T-helper 2 cell (primary cell): Measurements from ENCODE around the gene REEP2.
A peak's percentile ranks its signal among the peaks of the same experiment; 100 is the strongest.
"Not testable (repeated sequence)": the region's sequence is repeated elsewhere in the genome, so short reads cannot be mapped to it uniquely, and the experiment has no call there.

ENCODE experiments used
- DNase-seq, 5 experiments: peaks; one replicate each; pipeline versions ENCODE4 v3.0.0 to v3.0.0-alpha.2; 2012 to 2022

Gene REEP2

DNA sequence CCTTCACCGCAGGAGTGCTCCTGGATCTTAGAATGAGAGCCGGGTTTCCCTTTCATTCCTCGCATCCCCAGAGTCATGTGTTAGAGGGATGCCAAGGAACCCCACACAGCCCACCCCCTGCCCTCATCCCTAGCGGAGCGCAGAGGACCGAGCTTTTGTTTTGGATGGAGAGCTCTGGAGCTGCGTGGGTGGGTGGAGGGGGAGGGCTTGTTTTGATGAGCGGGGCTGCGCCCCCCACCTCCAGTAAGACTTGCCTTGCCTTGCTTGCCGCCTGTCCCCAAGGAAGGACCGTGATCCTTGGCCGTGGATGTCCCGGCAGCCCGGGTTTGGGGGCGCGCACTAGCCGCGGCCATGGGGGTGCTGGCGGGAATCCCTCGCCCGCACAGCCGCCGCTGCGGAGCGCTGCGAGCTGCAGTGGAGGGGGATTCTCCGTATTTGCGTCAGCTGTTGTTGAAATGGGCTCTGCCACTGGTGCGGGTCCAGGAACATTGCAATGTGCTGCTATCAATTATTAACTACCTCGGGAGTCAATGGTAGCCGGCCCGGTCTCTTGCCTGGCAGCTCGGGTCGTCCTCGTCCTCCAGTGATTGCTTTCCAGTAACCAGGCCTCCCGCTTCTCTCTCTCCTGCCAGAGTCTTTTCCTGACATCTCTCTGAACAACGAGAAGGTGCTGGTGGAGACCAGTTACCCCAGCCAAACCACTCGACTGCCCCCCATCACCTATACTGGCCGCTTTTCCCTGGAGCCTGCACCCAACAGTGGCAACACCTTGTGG, 27.5 kb downstream of the REEP2 start:
- DNase-seq, result peak in 1 of 5 experiments; percentile 19

DNA sequence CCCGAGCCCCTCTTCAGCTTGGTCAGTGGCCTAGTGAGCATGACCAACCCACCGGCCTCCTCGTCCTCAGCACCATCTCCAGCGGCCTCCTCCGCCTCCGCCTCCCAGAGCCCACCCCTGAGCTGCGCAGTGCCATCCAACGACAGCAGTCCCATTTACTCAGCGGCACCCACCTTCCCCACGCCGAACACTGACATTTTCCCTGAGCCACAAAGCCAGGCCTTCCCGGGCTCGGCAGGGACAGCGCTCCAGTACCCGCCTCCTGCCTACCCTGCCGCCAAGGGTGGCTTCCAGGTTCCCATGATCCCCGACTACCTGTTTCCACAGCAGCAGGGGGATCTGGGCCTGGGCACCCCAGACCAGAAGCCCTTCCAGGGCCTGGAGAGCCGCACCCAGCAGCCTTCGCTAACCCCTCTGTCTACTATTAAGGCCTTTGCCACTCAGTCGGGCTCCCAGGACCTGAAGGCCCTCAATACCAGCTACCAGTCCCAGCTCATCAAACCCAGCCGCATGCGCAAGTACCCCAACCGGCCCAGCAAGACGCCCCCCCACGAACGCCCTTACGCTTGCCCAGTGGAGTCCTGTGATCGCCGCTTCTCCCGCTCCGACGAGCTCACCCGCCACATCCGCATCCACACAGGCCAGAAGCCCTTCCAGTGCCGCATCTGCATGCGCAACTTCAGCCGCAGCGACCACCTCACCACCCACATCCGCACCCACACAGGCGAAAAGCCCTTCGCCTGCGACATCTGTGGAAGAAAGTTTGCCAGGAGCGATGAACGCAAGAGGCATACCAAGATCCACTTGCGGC, 28.2 kb downstream of the REEP2 start:
- DNase-seq, result peak in 1 of 5 experiments; percentile 21

DNA sequence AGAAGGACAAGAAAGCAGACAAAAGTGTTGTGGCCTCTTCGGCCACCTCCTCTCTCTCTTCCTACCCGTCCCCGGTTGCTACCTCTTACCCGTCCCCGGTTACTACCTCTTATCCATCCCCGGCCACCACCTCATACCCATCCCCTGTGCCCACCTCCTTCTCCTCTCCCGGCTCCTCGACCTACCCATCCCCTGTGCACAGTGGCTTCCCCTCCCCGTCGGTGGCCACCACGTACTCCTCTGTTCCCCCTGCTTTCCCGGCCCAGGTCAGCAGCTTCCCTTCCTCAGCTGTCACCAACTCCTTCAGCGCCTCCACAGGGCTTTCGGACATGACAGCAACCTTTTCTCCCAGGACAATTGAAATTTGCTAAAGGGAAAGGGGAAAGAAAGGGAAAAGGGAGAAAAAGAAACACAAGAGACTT, 28.9 kb downstream of the REEP2 start:
- no peak for DNase-seq

DNA sequence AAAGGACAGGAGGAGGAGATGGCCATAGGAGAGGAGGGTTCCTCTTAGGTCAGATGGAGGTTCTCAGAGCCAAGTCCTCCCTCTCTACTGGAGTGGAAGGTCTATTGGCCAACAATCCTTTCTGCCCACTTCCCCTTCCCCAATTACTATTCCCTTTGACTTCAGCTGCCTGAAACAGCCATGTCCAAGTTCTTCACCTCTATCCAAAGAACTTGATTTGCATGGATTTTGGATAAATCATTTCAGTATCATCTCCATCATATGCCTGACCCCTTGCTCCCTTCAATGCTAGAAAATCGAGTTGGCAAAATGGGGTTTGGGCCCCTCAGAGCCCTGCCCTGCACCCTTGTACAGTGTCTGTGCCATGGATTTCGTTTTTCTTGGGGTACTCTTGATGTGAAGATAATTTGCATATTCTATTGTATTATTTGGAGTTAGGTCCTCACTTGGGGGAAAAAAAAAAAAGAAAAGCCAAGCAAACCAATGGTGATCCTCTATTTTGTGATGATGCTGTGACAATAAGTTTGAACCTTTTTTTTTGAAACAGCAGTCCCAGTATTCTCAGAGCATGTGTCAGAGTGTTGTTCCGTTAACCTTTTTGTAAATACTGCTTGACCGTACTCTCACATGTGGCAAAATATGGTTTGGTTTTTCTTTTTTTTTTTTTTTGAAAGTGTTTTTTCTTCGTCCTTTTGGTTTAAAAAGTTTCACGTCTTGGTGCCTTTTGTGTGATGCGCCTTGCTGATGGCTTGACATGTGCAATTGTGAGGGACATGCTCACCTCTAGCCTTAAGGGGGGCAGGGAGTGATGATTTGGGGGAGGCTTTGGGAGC, 29.5 kb downstream of the REEP2 start:
- DNase-seq, result no peak

DNA sequence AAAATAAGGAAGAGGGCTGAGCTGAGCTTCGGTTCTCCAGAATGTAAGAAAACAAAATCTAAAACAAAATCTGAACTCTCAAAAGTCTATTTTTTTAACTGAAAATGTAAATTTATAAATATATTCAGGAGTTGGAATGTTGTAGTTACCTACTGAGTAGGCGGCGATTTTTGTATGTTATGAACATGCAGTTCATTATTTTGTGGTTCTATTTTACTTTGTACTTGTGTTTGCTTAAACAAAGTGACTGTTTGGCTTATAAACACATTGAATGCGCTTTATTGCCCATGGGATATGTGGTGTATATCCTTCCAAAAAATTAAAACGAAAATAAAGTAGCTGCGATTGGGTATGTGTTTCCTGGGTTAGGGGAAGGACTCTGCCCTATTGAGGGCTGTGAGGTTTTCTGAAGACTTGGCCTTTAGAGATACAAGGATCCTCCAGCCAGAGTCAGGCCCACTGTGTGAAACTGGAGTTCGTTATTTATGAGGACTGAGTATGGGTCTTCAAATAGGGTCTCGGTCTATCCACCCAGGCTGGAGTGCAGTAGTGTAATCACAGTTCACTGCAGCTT, 30.2 kb downstream of the REEP2 start:
- DNase-seq, result no peak

DNA sequence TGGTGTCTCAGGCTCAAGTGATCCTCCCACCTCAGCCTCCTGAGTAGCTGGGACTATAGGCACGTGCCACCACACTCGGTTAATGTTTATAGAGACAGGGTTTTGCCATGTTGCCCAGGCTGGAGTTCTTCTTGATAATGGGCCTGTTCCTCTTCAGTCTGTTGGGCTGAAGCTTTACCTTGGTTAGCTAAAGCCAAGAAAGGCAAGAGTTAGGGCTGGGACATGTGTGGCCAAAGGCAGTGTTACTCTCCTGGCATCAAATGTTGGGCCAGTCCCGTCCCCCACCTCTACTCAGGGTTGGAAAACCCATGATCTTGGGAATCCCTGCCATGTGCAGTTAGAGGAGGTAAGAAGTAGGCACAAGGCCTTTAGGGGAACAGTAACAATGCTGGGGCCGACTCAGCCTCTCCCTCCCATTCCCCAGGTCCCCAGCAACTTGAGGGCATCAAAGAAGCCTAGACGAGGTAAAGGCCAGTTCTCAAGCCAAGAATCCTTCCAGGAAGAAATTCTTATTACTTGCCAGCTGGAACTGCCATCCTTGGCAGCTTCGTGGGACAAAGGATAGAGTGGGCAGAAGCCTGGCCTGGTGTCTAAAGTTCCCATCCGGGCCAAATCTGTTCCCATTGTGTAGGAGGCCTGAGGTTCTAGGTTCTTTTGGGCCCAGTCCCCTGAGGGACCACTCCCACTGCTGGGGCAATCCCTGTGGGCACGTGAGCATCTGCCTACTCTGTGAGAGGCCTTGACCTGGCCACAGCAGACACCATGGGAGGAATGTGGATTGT, 30.9 kb downstream of the REEP2 start:
- DNase-seq, result peak in 1 of 5 experiments; percentile 55

DNA sequence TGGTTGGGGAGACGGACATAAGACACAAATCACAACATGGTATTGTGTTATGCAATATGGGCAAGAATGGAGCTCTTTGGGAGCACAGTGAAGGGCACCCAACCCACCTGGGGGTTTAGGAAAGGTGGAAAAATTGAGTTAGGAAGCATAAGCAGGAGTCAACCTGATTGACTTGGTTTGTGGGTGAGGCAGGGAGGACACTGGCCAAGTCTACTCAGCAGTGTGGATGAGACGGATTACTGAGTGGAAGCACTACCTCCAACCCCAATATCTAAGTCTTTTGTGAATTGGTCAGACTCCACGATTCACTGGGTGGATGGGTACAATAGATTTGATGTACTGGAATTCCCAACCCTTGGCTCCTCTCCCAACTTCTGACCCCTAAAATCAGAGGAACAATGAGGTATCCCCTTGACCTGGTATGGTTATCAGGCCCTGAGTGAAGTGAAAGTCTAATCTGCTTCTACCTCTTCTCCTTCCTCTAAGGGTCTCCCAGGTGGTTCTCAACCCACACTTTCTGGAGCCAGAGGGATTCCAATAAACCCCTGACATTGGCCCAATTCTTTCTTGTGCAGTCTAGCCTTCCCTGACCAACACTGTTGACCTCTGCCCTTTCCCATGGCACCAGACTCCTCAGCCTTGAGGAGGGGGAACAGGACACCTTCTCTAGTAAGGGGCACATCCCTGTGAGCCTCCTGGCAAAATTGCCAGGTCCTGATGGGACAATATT, 31.6 kb downstream of the REEP2 start:
- DNase-seq, result no peak

DNA sequence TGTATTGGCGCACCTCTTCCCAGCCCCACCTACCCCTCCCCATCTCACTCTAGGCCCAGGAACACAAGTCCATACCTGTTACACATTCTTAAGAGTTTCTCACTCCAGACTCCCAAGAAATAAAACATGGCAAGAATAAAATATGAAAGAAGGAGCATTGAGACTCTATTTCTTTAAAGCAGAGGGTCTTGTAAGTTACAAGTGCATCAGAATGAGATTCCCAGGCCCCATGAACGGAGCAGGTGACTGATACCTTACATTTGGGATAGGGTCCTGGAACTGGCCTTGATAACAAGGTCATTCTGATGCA, 32.1 kb downstream of the REEP2 start:
- no peak for DNase-seq

DNA sequence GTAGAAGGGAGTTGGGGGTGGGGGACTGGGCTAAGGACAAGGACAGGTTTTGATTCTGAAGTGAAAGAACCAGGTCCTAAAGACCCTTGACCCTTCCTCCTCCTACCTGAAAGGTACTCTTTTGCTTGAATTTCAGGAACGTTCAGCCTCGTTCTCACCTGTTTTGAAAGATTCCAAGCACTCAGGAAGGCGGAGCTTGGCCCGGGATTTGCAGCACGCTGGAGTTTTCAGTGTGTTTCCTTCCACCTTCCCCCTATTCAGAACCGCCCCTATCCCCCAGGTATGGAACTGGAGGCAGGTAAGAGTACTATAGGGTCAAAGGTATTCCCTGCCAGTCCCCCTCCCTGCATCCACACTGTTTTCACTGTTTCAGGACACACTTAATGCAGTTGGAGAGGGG, 33.5 kb downstream of the REEP2 start:
- no peak for DNase-seq

DNA sequence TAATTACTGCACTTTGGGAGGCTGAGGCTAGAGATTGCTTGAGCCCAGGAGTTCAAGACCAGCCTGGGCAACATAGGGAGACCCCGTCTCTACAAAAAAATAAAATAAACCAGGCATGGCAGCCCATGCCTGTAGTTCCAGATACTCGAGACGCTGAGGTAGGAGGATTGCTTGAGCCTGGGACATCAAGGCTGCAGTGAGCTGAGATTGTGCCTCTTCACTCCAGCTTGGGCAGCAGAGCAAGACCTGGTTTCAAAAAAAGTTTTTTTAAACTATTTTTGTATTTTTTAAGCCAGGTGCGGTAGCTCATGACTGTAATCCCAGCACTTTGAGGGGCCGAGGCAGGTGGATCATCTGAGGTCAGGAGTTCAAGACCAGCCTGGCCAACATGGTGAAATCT, 34.3 kb downstream of the REEP2 start:
- not testable (repeated sequence) for DNase-seq

DNA sequence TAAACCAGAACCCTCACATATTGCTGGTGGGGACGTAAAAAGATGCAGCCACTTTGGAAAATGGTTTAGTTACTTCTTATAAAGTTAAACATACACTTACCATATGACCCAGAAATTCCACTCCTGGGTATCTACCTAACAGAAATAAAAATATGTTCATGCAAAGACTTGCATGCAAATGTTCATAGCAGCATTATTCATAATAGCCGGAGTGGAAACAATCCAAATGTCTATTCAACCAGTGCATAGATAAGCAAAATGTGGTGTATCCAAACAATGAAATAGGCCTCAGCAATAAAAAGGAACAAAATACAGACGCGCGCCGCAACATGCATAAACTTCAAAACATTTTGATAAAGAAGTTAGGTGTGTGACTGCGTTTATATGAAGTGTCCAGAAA, 38.1 kb downstream of the REEP2 start:
- no peak for DNase-seq

DNA sequence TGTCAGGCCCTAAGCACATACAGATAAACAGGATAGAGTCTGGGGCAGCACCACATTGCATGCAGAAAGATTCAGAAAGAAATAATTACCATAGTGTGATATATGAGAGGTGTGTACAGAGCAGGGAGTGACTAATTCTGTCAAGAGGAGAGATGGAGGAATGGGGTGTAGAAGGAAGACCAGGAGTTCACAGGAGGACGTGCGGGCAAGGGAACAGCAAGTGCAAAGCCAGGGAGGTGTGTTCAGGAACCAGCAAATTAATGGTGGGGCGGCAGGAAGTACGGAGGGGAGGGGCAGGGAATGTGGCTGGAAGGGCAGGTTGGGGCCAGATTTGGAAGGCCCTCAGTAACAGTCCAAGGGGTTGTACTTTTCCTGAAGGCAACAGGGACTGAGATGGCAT, 43.8 kb downstream of the REEP2 start:
- DNase-seq, result no peak

DNA sequence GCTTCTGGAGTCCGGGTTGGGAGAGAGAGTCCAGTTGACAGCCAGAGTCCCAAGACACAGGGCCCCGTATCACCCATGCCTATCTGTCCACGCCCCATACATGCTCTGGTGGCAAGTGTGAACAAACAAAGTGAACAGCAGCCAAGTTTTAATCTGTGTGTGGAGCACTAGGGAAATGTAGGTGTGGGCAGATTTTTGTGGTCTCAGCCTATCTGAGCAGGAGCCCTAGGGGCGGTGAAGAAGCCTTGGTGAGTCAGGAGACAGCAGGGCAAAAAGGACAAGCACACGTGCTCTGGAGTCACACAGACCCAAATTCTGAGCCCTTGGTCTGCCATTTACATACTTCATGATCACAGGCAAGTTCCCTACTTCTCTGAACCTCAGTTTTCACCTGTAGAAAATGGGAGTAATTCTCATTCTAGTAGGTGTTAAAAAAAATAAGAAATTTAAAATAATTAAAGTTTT, 49.7 kb downstream of the REEP2 start:
- DNase-seq, result no peak

DNA sequence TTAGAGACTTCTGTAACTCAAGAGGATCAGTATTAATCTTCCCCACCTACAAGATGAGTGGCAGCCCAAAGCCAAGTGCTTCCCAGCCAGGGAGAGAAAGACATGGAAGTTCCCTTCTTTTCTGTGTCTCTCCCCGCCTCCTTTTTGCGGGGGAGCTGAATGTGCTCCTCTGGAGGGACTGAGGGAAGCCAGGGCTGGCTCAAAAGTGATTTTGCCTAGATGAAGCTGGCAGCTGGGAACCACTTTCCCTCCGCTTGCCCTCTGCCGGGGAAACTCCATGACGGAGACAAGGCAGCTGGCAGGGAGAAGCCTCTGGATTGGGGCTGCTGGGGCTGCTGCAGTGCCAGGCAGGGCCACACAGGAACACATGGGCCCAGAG, 50.8 kb downstream of the REEP2 start:
- no peak for DNase-seq

DNA sequence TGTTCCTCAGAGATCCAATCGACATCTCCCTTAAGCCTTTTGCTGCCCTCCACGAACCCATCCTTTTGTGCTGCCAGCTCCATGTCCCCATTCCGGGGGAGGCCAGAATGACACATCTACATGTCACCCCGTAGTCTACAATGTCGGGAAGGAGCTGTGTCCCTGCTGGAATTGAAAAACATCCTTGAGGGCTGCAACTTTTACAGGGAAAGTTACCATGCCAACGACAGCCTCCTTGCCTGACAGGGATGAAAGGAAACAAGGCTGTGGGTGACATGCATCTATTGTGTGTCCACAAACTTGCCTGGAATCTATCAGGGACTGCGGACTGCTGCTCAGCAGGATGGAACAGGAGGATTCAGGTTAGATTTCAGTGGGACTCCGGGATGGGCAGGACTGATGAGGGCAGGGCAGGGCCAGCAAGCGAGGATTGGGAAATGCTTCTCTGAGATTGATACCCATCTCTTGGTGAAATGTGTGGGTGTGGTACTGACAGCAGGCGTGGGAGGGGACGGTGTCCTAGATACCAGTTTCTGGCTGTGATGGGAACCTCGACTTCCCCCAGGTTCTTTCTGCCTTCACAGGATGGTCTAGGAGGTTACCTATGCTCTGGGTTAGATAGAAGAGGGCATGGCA, 51.9 kb downstream of the REEP2 start:
- no peak for DNase-seq

DNA sequence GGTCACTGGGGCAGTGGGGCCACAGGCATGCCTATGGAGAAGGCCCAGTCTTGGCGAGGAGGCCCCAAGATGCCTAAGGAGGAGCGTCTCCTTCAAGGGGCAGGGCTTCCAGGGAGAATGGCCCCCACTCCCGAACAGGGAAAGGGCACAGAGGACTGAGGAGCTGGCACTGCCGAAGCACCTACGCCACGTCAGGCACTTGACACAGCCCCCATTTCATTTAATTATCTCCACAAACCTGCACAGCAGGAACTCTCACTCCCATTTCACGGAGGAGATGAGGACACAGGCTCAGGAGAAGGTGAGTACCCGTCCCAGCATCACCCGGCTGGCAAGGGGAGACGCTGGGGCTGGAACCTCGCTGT, 52.4 kb downstream of the REEP2 start:
- DNase-seq, result no peak

DNA sequence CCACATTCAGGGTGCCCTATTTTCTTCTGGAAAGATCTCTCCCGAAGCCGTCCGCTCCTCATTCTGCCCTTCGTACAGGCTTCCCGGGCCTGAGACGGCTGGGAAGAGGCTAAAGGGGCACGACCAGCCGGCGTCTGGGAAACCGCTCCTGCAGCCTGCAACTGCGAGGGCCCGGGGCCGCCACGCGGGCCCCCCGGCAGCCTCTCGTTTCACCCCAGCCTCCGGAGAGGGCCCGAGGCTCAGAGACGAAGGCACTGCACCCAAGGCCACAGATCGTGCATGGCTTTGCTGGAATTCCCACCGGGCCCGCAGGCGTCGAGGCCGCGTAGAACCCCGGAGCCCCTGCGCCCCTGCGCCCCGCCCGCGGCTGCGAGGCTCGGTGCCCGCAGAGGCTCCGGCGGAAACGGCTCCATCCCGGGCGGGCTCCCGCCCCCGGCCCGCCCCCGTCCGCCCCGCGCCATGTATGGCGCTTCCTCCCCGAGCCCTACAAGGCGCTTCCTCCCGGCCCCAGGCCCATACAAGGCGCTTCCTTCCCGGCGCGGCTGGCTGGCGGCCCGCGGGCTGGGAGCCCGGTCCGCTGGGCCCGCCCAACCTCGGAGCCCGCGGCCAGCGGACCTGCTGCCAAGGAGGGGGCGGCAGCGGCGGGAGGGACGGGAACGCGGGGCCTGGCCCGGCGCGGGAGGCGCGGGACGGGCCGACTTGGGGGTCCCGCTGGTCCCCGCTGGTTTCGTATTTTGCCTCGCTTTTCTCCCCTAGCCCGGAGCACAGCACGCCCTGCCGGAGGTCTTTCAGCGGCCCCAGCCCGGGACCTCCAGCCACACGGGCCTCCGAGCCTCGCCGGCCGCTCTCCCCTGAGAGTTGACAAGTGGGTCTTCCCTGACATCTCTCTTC, 53.1 kb downstream of the REEP2 start:
- peak; percentile 72 to 91 (median 77) for DNase-seq

DNA sequence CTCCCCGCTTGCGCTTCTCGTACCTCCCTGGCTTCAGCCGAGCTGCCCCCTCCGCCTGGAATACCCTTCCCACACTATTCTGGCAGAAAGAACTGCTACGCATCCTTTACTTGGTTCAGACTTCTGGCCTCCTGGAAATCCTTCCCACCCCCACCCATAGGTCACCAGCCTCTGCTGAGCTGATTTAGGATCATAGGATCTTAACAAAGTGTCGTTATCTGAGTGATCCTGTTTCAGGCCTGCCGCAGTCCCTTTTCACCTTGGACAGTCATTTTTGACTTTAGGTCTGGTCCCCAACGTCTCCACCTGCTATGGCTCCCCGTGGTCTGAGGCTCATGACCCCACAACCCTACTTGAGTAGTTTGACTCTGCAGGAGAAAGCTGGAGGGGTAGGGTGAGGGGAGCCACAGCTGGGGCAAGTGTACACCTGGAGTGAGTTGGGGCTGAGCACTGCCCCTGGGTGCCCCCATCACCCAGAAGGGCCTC, 53.7 kb downstream of the REEP2 start:
- no peak for DNase-seq

DNA sequence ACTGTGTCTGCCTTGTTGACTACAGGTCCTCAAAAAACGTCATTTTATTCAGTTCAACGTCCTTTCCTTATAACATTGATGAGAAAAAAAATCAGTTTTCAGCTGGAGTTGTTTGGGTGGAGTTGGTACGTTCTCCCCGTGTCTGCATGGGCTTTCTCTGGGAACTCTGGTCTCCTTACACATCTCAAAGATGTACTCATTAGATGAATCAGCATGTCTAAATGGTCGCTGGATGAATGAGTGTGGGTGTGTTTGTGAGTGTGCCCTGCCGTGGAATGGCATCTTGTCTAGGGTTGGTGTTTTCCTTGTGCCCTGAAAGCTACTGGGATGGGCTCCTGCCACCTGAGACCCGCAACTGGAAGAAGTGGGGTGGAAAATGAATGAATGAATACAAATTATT, 56.5 kb downstream of the REEP2 start:
- no peak for DNase-seq
